Naive thymus-derived CD8-positive, alpha-beta T cell (primary cell): ENCODE results near the gene SELPLG. TPM values are rescaled to one million over a fixed set of nuclear protein-coding genes. Genes with fewer than 3 reads are reported as not detected.
"Not testable (repeated sequence)": the region's sequence is repeated elsewhere in the genome, so short reads cannot be mapped to it uniquely, and the experiment has no call there.

Experiments used
- ATAC-seq, 2 donors: fragments of 150-1000 bp; cut with Tn5 transposase in 1 of 2; sonication (Bioruptor Pico), chemical (Tn5 transposase) in 1 of 2; 1 replicate in 1 of 2; 2 replicates in 1 of 2; pipeline ENCODE4 v1.10.0; 2021; ENCODE audit warnings: mild to moderate bottlenecking in 2 of 2, moderate library complexity in 2 of 2
- POLR2A ChIA-PET: fragments of 350-600 bp; sonication (Branson Sonifier 250); formaldehyde crosslinking; loops from one replicate; lab custom pipeline; 2021; ENCODE audit warnings: antibody characterized with exemption; lab: Charles Lee
- DNase-seq, 10 donors: peaks; one replicate each; pipeline versions ENCODE4 v3.0.0 to v3.0.0-alpha.2; 2020 to 2022
- H3K27ac Mint-ChIP-seq, 10 donors: one replicate each; pipeline ENCODE4 v1.8.0; 2020 to 2022; ENCODE audit warnings: mild to moderate bottlenecking in 10 of 10, mixed read lengths in 10 of 10, moderate library complexity in 4 of 10, inconsistent platforms in 1 of 10
- H3K27me3 Mint-ChIP-seq, 5 donors: one replicate each; pipeline ENCODE4 v1.8.0; 2021 to 2022; ENCODE audit warnings: mixed read lengths in 5 of 5
- H3K36me3 Mint-ChIP-seq, 3 donors: one replicate each; pipeline ENCODE4 v1.8.0; 2020 to 2022; ENCODE audit warnings: mixed read lengths in 3 of 3, mild to moderate bottlenecking in 2 of 3, inconsistent platforms in 1 of 3
- H3K4me1 Mint-ChIP-seq, 4 donors: one replicate each; pipeline ENCODE4 v1.8.0; 2021 to 2022; ENCODE audit warnings: mixed read lengths in 4 of 4
- H3K4me3 Mint-ChIP-seq, 10 donors: one replicate each; pipeline ENCODE4 v1.8.0; 2020 to 2022; ENCODE audit warnings: mild to moderate bottlenecking in 10 of 10, mixed read lengths in 10 of 10, moderate library complexity in 6 of 10, inconsistent platforms in 1 of 10
- H3K9me3 Mint-ChIP-seq, 9 donors: one replicate each; pipeline ENCODE4 v1.8.0; 2020 to 2022; ENCODE audit warnings: mixed read lengths in 9 of 9, mild to moderate bottlenecking in 3 of 9, inconsistent platforms in 1 of 9, moderate library complexity in 1 of 9
- polyA plus RNA-seq, 3 donors: library from polyadenylated mRNA; unstranded; fragments of 300-500 nt; fragmentation: Illumina TruSeq; gene quantifications; one replicate each; pipeline ENCODE4 v1.2.3, GENCODE V29; 2021
- total RNA-seq, 8 experiments: library from RNA in 2 of 8; stranded (reverse) in 2 of 8; gene quantifications; one replicate each; pipeline ENCODE4 v1.2.3 and lab custom pipeline; 2021 to 2026

Gene SELPLG
- total and polyA plus RNA-seq, 5 experiments from 2014 or later = 157 to 720 (median 453) TPM

- Mint-ChIP-seq H3K9me3 (no peaks in the 10 kb centered on the region), H3K36me3 (no peaks in the 10 kb centered on the region), H3K27ac (no peak overlapping the region), H3K27me3 (no peaks in the 10 kb centered on the region), H3K4me3 (no peak overlapping the region), H3K4me1 (peaks cover 4 to 37% (median 9%) of the 10 kb centered on the region in 4 donors)
- ATAC-seq (no peak), DNase-seq (no peak)
- POLR2A ChIA-PET = no interaction called here
Measured at GRCh38 chr12:108667349-108667748, 33.7 kb upstream of the SELPLG start.

GRCh38 chr12:108666401-108666881 is 32.7 kb upstream of the SELPLG start:
- Mint-ChIP-seq H3K4me3 (no peak overlapping the region), H3K27me3 (no peaks in the 10 kb centered on the region), H3K27ac (no peak overlapping the region), H3K4me1 (peaks cover 4 to 37% (median 9%) of the 10 kb centered on the region in 4 donors), H3K36me3 (no peaks in the 10 kb centered on the region), H3K9me3 (no peaks in the 10 kb centered on the region)
- no peak for DNase-seq
- POLR2A ChIA-PET = interaction anchor here (0.6 to 1.3 kb wide), 4 partner anchors 31 to 136 kb away, joined by 3 to 6 read pairs (median 4); partner anchors contain the start of gene SELPLG
- ATAC-seq = no peak

GRCh38 chr12:108665608-108666202 is 32.0 kb upstream of the SELPLG start:
- no peak for ATAC-seq
- Mint-ChIP-seq H3K36me3 (no peaks in the 10 kb centered on the region), H3K27me3 (no peaks in the 10 kb centered on the region), H3K27ac (peak overlapping the region in 1 of 10 donors; percentile 31), H3K9me3 (no peaks in the 10 kb centered on the region), H3K4me3 (no peak overlapping the region), H3K4me1 (peaks cover 4 to 37% (median 9%) of the 10 kb centered on the region in 4 donors)
- DNase-seq = no peak
- POLR2A ChIA-PET = interaction anchor here (0.6 to 2.0 kb wide), 6 partner anchors 30 to 138 kb away, joined by 3 to 7 read pairs (median 6); partner anchors contain the start of genes ISCU and SELPLG

GRCh38 chr12:108664338-108665258 is 30.9 kb upstream of the SELPLG start:
- Mint-ChIP-seq H3K36me3 (no peaks in the 10 kb centered on the region), H3K9me3 (no peaks in the 10 kb centered on the region), H3K4me3 (peak overlapping the region in 3 of 10 donors; percentile 21 to 55 (median 39)), H3K4me1 (peaks cover 4 to 37% (median 9%) of the 10 kb centered on the region in 4 donors), H3K27me3 (no peaks in the 10 kb centered on the region), H3K27ac (peak overlapping the region in 9 of 10 donors; percentile 62 to 95 (median 84))
- peak; percentile 99 for ATAC-seq
- DNase-seq = peak; percentile 47 to 91 (median 82)
- POLR2A ChIA-PET = interaction anchor here (0.7 to 2.0 kb wide), 9 partner anchors 11 to 139 kb away, joined by 3 to 30 read pairs (median 7); partner anchors contain the start of genes ISCU and SELPLG

- no peak for ATAC-seq
- H3K36me3 Mint-ChIP-seq = peaks cover 0 to 2% (median 0%) of the 10 kb centered on the region in 3 donors
- no peaks in the 10 kb centered on the region for H3K27me3 Mint-ChIP-seq
- H3K4me3 Mint-ChIP-seq = no peak overlapping the region
- peak overlapping the region in 7 of 10 donors; percentile 7 to 95 (median 75) for H3K27ac Mint-ChIP-seq
- no peaks in the 10 kb centered on the region for H3K9me3 Mint-ChIP-seq
- POLR2A ChIA-PET = interaction anchor here (0.7 to 2.0 kb wide), 7 partner anchors 10 to 140 kb away, joined by 3 to 30 read pairs (median 7); partner anchors contain the start of gene SELPLG
- no peak for DNase-seq
- H3K4me1 Mint-ChIP-seq = peaks cover 4 to 37% (median 9%) of the 10 kb centered on the region in 4 donors
Measured at GRCh38 chr12:108663324-108664015, 29.8 kb upstream of the SELPLG start.

- ATAC-seq, H3K9me3 Mint-ChIP-seq, H3K27ac Mint-ChIP-seq, DNase-seq, H3K4me3 Mint-ChIP-seq, H3K4me1 Mint-ChIP-seq, H3K27me3 Mint-ChIP-seq, H3K36me3 Mint-ChIP-seq: not testable (repeated sequence)
- POLR2A ChIA-PET = interaction anchor here (0.7 kb wide), 1 partner anchor 24 kb away, joined by 3 read pairs; the partner anchor contains the start of gene SELPLG
Measured at GRCh38 chr12:108658115-108658514, 24.4 kb upstream of the SELPLG start.

- Mint-ChIP-seq H3K27ac (no peak overlapping the region), H3K4me3 (no peak overlapping the region), H3K4me1 (peaks cover 0 to 12% (median 1%) of the 10 kb centered on the region in 4 donors), H3K36me3 (peaks cover 0 to 2% (median 0%) of the 10 kb centered on the region in 3 donors), H3K27me3 (no peaks in the 10 kb centered on the region), H3K9me3 (no peaks in the 10 kb centered on the region)
- DNase-seq (no peak), ATAC-seq (no peak)
- POLR2A ChIA-PET = no interaction called here
Measured at GRCh38 chr12:108657130-108657745, 23.5 kb upstream of the SELPLG start.

GRCh38 chr12:108656247-108656646 is 22.6 kb upstream of the SELPLG start:
- DNase-seq, H3K4me3 Mint-ChIP-seq, H3K9me3 Mint-ChIP-seq, H3K27ac Mint-ChIP-seq, H3K27me3 Mint-ChIP-seq, H3K36me3 Mint-ChIP-seq, POLR2A ChIA-PET, ATAC-seq: not testable (repeated sequence)
- H3K4me1 Mint-ChIP-seq = peaks cover 0 to 12% (median 1%) of the 10 kb centered on the region in 4 donors

GRCh38 chr12:108655812-108656175 is 22.1 kb upstream of the SELPLG start:
- H3K27me3 Mint-ChIP-seq, H3K9me3 Mint-ChIP-seq, DNase-seq, H3K36me3 Mint-ChIP-seq, H3K27ac Mint-ChIP-seq, ATAC-seq, POLR2A ChIA-PET, H3K4me3 Mint-ChIP-seq: not testable (repeated sequence)
- H3K4me1 Mint-ChIP-seq = peaks cover 0 to 12% (median 1%) of the 10 kb centered on the region in 4 donors

- POLR2A ChIA-PET = interaction anchor here (0.9 to 1.5 kb wide), 2 partner anchors 13 to 14 kb away, joined by 3 to 5 read pairs; no protein-coding TSS in a partner anchor
- ATAC-seq, DNase-seq, H3K27me3 Mint-ChIP-seq, H3K9me3 Mint-ChIP-seq, H3K36me3 Mint-ChIP-seq, H3K4me3 Mint-ChIP-seq, H3K27ac Mint-ChIP-seq: not testable (repeated sequence)
- peaks cover 0 to 12% (median 1%) of the 10 kb centered on the region in 4 donors for H3K4me1 Mint-ChIP-seq
Measured at GRCh38 chr12:108654622-108655021, 20.9 kb upstream of the SELPLG start.

GRCh38 chr12:108653922-108654321 is 20.2 kb upstream of the SELPLG start:
- no peak for DNase-seq
- H3K36me3 Mint-ChIP-seq = peaks cover 0 to 2% (median 0%) of the 10 kb centered on the region in 3 donors
- POLR2A ChIA-PET = interaction anchor here (0.9 to 1.5 kb wide), 3 partner anchors 10 to 20 kb away, joined by 3 read pairs; partner anchors contain the start of gene SELPLG
- H3K4me1 Mint-ChIP-seq = peaks cover 0 to 12% (median 3%) of the 10 kb centered on the region in 4 donors
- H3K27me3 Mint-ChIP-seq = no peaks in the 10 kb centered on the region
- H3K4me3 Mint-ChIP-seq = no peak overlapping the region
- no peaks in the 10 kb centered on the region for H3K9me3 Mint-ChIP-seq
- no peak for ATAC-seq
- no peak overlapping the region for H3K27ac Mint-ChIP-seq
